Left lung (tissue), 10 donors: ENCODE measurements around the gene MCC. TPM values are rescaled to one million over a fixed set of nuclear protein-coding genes. Genes with fewer than 3 reads are reported as not detected.

Source experiments
- ATAC-seq: fragments of 200-7000 bp; cut with Tn5 transposase; one replicate; pipeline ENCODE4 v1.9.1; 2020; ENCODE audit warnings: moderate library complexity
- DNase-seq, 4 donors: peaks; one replicate each; pipeline ENCODE4 v3.0.0-alpha.2; 2013 to 2020
- H3K27ac ChIP-seq, 2 donors: fragments of 200-600 bp; sonication (generic) in 1 of 2; one replicate each; pipeline versions ENCODE4 v1.5.0 to v1.8.0; 2020 to 2021
- H3K27me3 ChIP-seq, 2 donors: fragments of 200-600 bp; sonication (generic) in 1 of 2; one replicate each; pipeline versions ENCODE4 v1.5.0 to v1.8.0; 2020 to 2021
- H3K36me3 ChIP-seq, 2 donors: fragments of 200-600 bp; sonication (generic) in 1 of 2; one replicate each; pipeline versions ENCODE4 v1.5.0 to v1.8.0; 2020 to 2021
- H3K4me1 ChIP-seq, 2 donors: fragments of 200-600 bp; one replicate each; pipeline ENCODE4 v1.8.0; 2021
- H3K4me3 ChIP-seq, 2 donors: fragments of 200-600 bp; sonication (generic) in 1 of 2; one replicate each; pipeline versions ENCODE4 v1.5.0 to v1.8.0; 2020 to 2021; ENCODE audit warnings: mild to moderate bottlenecking in 1 of 2
- H3K9me3 ChIP-seq, 2 donors: fragments of 200-600 bp; sonication (generic) in 1 of 2; one replicate each; pipeline versions ENCODE4 v1.5.0 to v1.8.0; 2020 to 2021
- CTCF ChIP-seq, 2 donors: fragments of 200-600 bp; sonication (generic) in 1 of 2; IDR thresholded peaks; one replicate each; pipeline versions ENCODE4 v1.5.0 to v1.8.0; 2021; ENCODE audit warnings: antibody characterized with exemption in 2 of 2
- intact Hi-C, 2 donors: fragments of 100-400 bp; cut with DNase I; formaldehyde crosslinking; loops; one replicate each; pipeline versions ENCODE4 v1.11.2 to v1.14.2; 2022
- polyA plus RNA-seq, 6 donors: library from polyadenylated mRNA; unstranded; fragments of 120-200 nt; gene quantifications; one replicate each; pipeline ENCODE4 v1.2.1, GENCODE V29; 2013; ENCODE audit not compliant: insufficient read length in 6 of 6
- total RNA-seq, 2 donors: library from RNA; stranded (reverse); fragmentation: NEBNext Ultra II Directional; extraction: Animal tissue kit (Norgen Biotek cat#: 25700); gene quantifications; one replicate each; pipeline ENCODE4 v1.2.1, GENCODE V29; 2021
- donor health status: DM: no; HTN: yes; CAD: no.
- donor health status: DM: no; HTN: no; CAD: no.

Gene MCC
- total and polyA plus RNA-seq, 8 donors, result 12.5 to 18.4 (median 16.1) TPM

- intact Hi-C loops, result no loop called here
- ATAC-seq (no peak), DNase-seq (no peak)
- Histone ChIP-seq H3K4me3 (no peak overlapping the region), H3K4me1 (peaks cover 0 to 14% of the 10 kb centered on the region in 2 donors), H3K27me3 (no peaks in the 10 kb centered on the region), H3K9me3 (no peaks in the 10 kb centered on the region), H3K36me3 (no peaks in the 10 kb centered on the region), H3K27ac (no peak overlapping the region)
- no peak for TF ChIP-seq CTCF (IDR thresholded peaks at IDR 0.05)
Measured at GRCh38 chr5:113319256-113320053, 168.8 kb downstream of the MCC start.

- H3K4me1 ChIP-seq, result peaks cover 0 to 14% of the 10 kb centered on the region in 2 donors
- no peak for TF ChIP-seq CTCF (IDR thresholded peaks at IDR 0.05)
- intact Hi-C loops, result no loop called here
- DNase-seq, result no peak
- no peak for ATAC-seq
- no peaks in the 10 kb centered on the region for H3K9me3 ChIP-seq
- H3K4me3 ChIP-seq, result no peak overlapping the region
- H3K36me3 ChIP-seq, result no peaks in the 10 kb centered on the region
- H3K27me3 ChIP-seq, result no peaks in the 10 kb centered on the region
- no peak overlapping the region for H3K27ac ChIP-seq
Measured at GRCh38 chr5:113317636-113318035, 170.6 kb downstream of the MCC start.

- Histone ChIP-seq H3K27me3 (no peaks in the 10 kb centered on the region), H3K4me3 (no peak overlapping the region), H3K9me3 (no peaks in the 10 kb centered on the region), H3K4me1 (no peaks in the 10 kb centered on the region), H3K27ac (no peak overlapping the region), H3K36me3 (no peaks in the 10 kb centered on the region)
- TF ChIP-seq CTCF (IDR thresholded peaks at IDR 0.05), result no peak
- no peak for DNase-seq
- ATAC-seq, result no peak
- intact Hi-C loops, result no loop called here
Measured at GRCh38 chr5:113311301-113311700, 177.0 kb downstream of the MCC start.

- H3K4me1 ChIP-seq, result no peaks in the 10 kb centered on the region
- H3K9me3 ChIP-seq, result no peaks in the 10 kb centered on the region
- no peak for TF ChIP-seq CTCF (IDR thresholded peaks at IDR 0.05)
- H3K27ac ChIP-seq, result no peak overlapping the region
- no peaks in the 10 kb centered on the region for H3K27me3 ChIP-seq
- DNase-seq (no peak), ATAC-seq (no peak)
- no peaks in the 10 kb centered on the region for H3K36me3 ChIP-seq
- no peak overlapping the region for H3K4me3 ChIP-seq
- intact Hi-C loops, result no loop called here
Measured at GRCh38 chr5:113302120-113302519, 186.1 kb downstream of the MCC start.

- Histone ChIP-seq H3K4me1 (no peaks in the 10 kb centered on the region), H3K27me3 (peaks cover 0 to 22% of the 10 kb centered on the region in 2 donors), H3K36me3 (no peaks in the 10 kb centered on the region), H3K27ac (no peak overlapping the region), H3K4me3 (no peak overlapping the region), H3K9me3 (no peaks in the 10 kb centered on the region)
- intact Hi-C loops, result no loop called here
- DNase-seq (no peak), ATAC-seq (no peak)
- no peak for TF ChIP-seq CTCF (IDR thresholded peaks at IDR 0.05)
Measured at GRCh38 chr5:113299591-113299990, 188.7 kb downstream of the MCC start.
